GM12864 (cell line): ENCODE results near the gene STK32A.

Source experiments
- DNase-seq: peaks from one replicate; pipeline ENCODE4 v3.0.0-alpha.2; 2011; ENCODE audit warnings: low read depth
- H3K4me3 ChIP-seq: 2 replicates; pipeline ENCODE4 v1.5.1; 2011; ENCODE audit warnings: mild to moderate bottlenecking, low read depth, low read length, control low read depth
- CTCF ChIP-seq: IDR thresholded peaks from 2 replicates; pipeline ENCODE4 v1.5.1; 2011; ENCODE audit warnings: low read depth, mild to moderate bottlenecking, moderate library complexity, low read length, control low read depth, inconsistent platforms; ENCODE audit errors: missing control alignments

The STK32A gene

GRCh38 chr5:147430628-147431027 lies 195.8 kb downstream of the STK32A start:
- no peak for DNase-seq
- no peak for TF ChIP-seq CTCF
- H3K4me3 ChIP-seq, result no peak overlapping the region

- TF ChIP-seq CTCF, result no peak
- H3K4me3 ChIP-seq, result no peak overlapping the region
- DNase-seq, result no peak
These were observed 196.8 kb downstream of the STK32A start for GRCh38 chr5:147431586-147431985.

GRCh38 chr5:147432323-147432722 lies 197.5 kb downstream of the STK32A start:
- TF ChIP-seq CTCF, result no peak
- no peak for DNase-seq
- H3K4me3 ChIP-seq, result no peak overlapping the region

- DNase-seq, result no peak
These were observed 199.2 kb downstream of the STK32A start for GRCh38 chr5:147434049-147434448.

GRCh38 chr5:147436596-147436995 lies 201.8 kb downstream of the STK32A start:
- no peak overlapping the region for H3K4me3 ChIP-seq
- TF ChIP-seq CTCF, result no peak
- DNase-seq, result no peak

More at GRCh38 chr5:147434049-147434448, 199.2 kb downstream of the STK32A start:
- no peak overlapping the region for H3K4me3 ChIP-seq
- TF ChIP-seq CTCF, result no peak

GRCh38 chr5:147437161-147437596 lies 202.4 kb downstream of the STK32A start:
- no peak for TF ChIP-seq CTCF
- H3K4me3 ChIP-seq, result no peak overlapping the region
- no peak for DNase-seq
